CMK (cell line): ENCODE results near the gene C5orf63.
"Not testable (repeated sequence)": the region's sequence is repeated elsewhere in the genome, so short reads cannot be mapped to it uniquely, and the experiment has no call there.

Experiments used
- DNase-seq: peaks from one replicate; pipeline ENCODE4 v3.0.0-alpha.2; 2010; ENCODE audit warnings: low read depth

Gene C5orf63

GRCh38 chr5:127006744-127007143, 66.6 kb downstream of the C5orf63 start:
- DNase-seq = no peak

GRCh38 chr5:127005282-127005681, 68.0 kb downstream of the C5orf63 start:
- not testable (repeated sequence) for DNase-seq

GRCh38 chr5:127004721-127005120, 68.6 kb downstream of the C5orf63 start:
- DNase-seq = no peak

DNA sequence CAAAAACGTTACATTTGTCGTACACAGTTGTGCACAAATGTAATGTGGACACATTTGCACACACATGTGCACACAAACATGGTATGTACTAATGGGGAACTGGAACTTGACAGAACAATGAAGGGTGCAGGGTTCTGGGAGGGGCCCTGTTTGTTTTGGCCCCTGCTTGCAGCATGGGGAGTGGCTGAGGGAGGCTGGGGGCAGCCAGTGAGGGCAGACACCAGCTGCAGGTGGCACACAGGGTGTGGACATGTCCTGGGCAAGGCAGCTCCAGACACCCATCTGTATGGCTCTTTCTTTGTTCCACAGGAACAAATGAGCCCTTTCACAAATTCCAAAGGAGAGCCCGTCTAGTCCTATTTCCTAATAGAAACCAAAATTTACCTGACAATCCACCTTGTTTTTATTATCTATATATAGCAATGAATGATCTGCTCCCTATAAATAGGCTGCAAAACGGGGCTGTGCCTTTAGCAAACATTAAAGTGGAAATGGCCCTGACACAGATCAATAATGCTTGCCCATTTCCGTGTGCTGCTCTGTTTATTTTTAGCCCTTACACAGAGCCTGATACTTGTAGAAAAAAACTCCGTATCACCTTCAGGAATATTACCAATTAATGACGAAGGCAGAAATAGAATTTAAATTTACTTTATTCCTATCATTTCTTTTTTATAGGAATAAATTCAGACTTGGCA, 69.4 kb downstream of the C5orf63 start:
- no peak for DNase-seq

DNA sequence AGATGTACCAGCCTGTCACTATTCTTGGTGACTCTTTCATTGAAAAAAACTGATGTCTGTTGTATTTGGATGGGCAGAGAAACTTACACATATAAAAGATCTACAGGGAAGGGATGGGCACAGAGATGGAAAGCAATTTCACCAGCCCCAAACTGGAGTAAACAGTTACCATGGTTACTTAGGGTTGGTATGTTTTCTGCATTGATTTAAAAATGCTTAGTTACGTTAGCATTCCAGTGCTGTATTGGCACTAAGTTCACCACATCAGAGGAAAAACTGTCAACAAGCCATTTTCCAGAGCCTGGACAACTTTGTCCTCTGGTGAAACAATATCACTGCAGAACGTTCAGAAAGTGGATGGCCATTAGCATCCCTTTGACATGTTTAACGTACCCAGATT, 70.9 kb downstream of the C5orf63 start:
- no peak for DNase-seq

DNA sequence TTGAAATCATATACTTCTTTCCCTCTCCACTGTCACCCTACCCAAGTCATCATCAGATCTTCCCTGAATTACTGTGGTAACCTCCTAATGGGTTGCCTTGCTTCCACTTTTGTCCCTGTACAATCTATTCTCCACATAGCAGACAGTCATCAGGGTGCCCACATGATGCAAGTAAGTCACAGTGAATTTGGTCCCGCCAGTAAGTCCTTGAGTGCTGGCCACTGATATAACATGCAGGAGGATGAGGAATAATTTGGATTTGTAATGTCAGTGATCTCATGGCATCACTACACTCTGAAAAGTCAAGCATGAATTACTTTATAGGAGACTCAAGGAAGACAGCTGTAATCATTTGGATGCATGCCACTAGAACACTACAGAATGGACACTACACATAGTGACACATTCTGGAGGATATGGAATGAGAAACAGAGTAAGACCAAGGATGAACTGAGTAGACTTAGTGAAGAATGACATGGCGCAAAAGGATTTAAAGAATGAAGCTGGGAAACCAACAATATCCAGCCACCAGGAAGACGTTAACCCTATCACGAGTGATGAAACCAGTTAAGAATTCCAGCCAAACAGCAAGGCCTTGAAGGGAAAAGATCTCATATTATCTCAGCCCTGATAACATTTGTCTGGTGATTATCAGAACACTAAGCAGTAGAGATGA, 71.5 kb downstream of the C5orf63 start:
- DNase-seq = no peak
